PC-3 (cell line): ENCODE results near the gene C1S. TPM values are rescaled to one million over a fixed set of nuclear protein-coding genes. Genes with fewer than 3 reads are reported as not detected.
"Not testable (repeated sequence)": the region's sequence is repeated elsewhere in the genome, so short reads cannot be mapped to it uniquely, and the experiment has no call there.

Experiments
- ATAC-seq: fragments of 200-7000 bp; cut with Tn5 transposase; 2 replicates; pipeline ENCODE4 v1.9.1; 2020; ENCODE audit warnings: mild to moderate bottlenecking, moderate library complexity
- BruUV-seq: library from RNA; stranded (reverse); fragments of 400-500 nt; replicated peaks from 2 replicates; lab custom pipeline; 2021; lab: Mats Ljungman, UMichigan
- CTCF ChIA-PET: fragments of 300-600 bp; sonication (Branson Sonifier 250); formaldehyde crosslinking; loops from one replicate; lab custom pipeline; 2022; ENCODE audit warnings: antibody characterized with exemption; lab: Charles Lee
- POLR2A ChIA-PET: fragments of 300-600 bp; sonication (Branson Sonifier 250); formaldehyde crosslinking; loops from one replicate; lab custom pipeline; 2022; ENCODE audit warnings: antibody characterized with exemption; ENCODE audit not compliant: unreplicated experiment; lab: Charles Lee
- DNase-seq: peaks from one replicate; pipeline ENCODE4 v3.0.0-alpha.2; 2015
- H2AFZ ChIP-seq: fragments of 300-600 bp; sonication (generic); 2 replicates; pipeline ENCODE4 v1.6.0; 2016; ENCODE audit warnings: antibody characterized with exemption, low read length
- H3F3A ChIP-seq: fragments of 300-600 bp; sonication (generic); one replicate; pipeline ENCODE4 v1.6.0; 2017; ENCODE audit warnings: antibody characterized with exemption, low read length, control low read depth, mild to moderate bottlenecking; ENCODE audit not compliant: unreplicated experiment
- H3K27ac ChIP-seq: fragments of 300-600 bp; sonication (generic); 2 replicates; pipeline ENCODE4 v1.5.1; 2016; ENCODE audit warnings: mild to moderate bottlenecking, low read length
- H3K27me3 ChIP-seq: fragments of 300-600 bp; sonication (generic); 2 replicates; pipeline ENCODE4 v1.6.1; 2016; ENCODE audit warnings: low read length, mixed read lengths
- H3K36me3 ChIP-seq: fragments of 300-600 bp; sonication (generic); 2 replicates; pipeline ENCODE4 v1.6.1; 2016; ENCODE audit warnings: low read depth, mixed run types, low read length, mixed read lengths
- H3K4me1 ChIP-seq: fragments of 300-600 bp; sonication (generic); 2 replicates; pipeline ENCODE4 v1.5.1; 2016; ENCODE audit warnings: low read length; ENCODE audit not compliant: insufficient read depth
- H3K4me2 ChIP-seq: fragments of 300-600 bp; sonication (generic); 2 replicates; pipeline ENCODE4 v1.6.0; 2016; ENCODE audit warnings: low read length
- H3K4me3 ChIP-seq: fragments of 300-600 bp; sonication (generic); 2 replicates; pipeline ENCODE4 v1.5.1; 2016; ENCODE audit warnings: mild to moderate bottlenecking, low read length, mixed read lengths
- H3K79me2 ChIP-seq: fragments of 300-600 bp; sonication (generic); 2 replicates; pipeline ENCODE4 v1.6.1; 2017; ENCODE audit warnings: low read length, mixed read lengths
- H3K9ac ChIP-seq: fragments of 300-600 bp; sonication (generic); 2 replicates; pipeline ENCODE4 v1.6.0; 2016; ENCODE audit warnings: mild to moderate bottlenecking, low read length
- H3K9me2 ChIP-seq: fragments of 300-600 bp; sonication (generic); replicated peaks from 2 replicates; pipeline ENCODE4 v1.6.1; 2016; ENCODE audit warnings: mixed run types, low read length, mixed read lengths
- H3K9me3 ChIP-seq: fragments of 300-600 bp; sonication (generic); 2 replicates; pipeline ENCODE4 v1.6.1; 2016; ENCODE audit warnings: low read length, mixed read lengths
- H4K20me1 ChIP-seq: fragments of 300-600 bp; sonication (generic); 2 replicates; pipeline ENCODE4 v1.6.1; 2016; ENCODE audit warnings: low read length, mixed read lengths
- CTCF ChIP-seq: fragments of 300-600 bp; sonication (generic); conservative IDR thresholded peaks from 2 replicates; pipeline ENCODE4 v1.5.1; 2017; ENCODE audit warnings: antibody characterized with exemption, low read depth, mild to moderate bottlenecking, low read length
- EZH2 ChIP-seq: fragments of 300-600 bp; sonication (generic); IDR thresholded peaks from one replicate; pipeline ENCODE4 v1.6.1; 2017; ENCODE audit warnings: antibody characterized with exemption, mild to moderate bottlenecking, low read length; ENCODE audit not compliant: unreplicated experiment
- EZH2phosphoT487 ChIP-seq: fragments of 300-600 bp; sonication (generic); IDR thresholded peaks from 2 replicates; pipeline ENCODE4 v1.6.1; 2018; ENCODE audit warnings: mild to moderate bottlenecking, antibody characterized with exemption, low read length, borderline replicate concordance
- intact Hi-C: fragments of 100-400 bp; cut with micrococcal nuclease; formaldehyde crosslinking; loops from 2 replicates; pipeline ENCODE4 v1.9.0; 2023
- total RNA-seq: library from RNA; depleted of rRNA; stranded (reverse); fragments of >200 nt; gene quantifications from 2 replicates; pipeline ENCODE4 v1.2.3, GENCODE V29; 2014

Gene C1S
- total RNA-seq, 1 experiment from 2014 or later: 2.9 TPM

DNA sequence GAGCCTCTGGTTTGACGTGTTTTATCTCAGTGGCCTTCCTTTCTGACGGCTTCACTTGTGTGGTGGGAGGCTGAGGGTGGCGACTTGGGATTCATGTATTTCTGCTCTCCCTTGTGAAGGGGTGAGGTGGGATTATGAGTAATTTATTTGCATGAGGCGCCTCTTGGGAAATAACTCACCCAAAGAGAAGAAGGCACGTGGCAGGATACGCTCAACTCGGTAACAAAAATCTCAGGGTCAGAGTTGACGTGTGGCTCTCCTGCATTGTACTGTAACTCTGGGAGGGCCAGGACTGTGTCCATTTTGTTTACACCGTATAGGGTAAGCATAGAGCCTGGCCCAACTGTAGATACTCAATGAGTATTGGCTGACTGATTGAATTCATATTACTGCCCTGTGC lies 14.6 kb upstream of the C1S start:
- Histone ChIP-seq H3K4me3 (no peak overlapping the region), H3K27me3 (no peaks in the 10 kb centered on the region), H3K4me1 (no peaks in the 10 kb centered on the region), H3K9ac (no peak overlapping the region), H3K9me3 (no peaks in the 10 kb centered on the region), H3K4me2 (no peak overlapping the region), H3K27ac (no peak overlapping the region), H3K36me3 (no peaks in the 10 kb centered on the region), H3K79me2 (no peaks in the 10 kb centered on the region), H3K9me2 (no peaks in the 10 kb centered on the region), H4K20me1 (no peaks in the 10 kb centered on the region), H3F3A (no peaks in the 10 kb centered on the region), H2AFZ (no peak overlapping the region)
- BruUV-seq: no TSS peak
- DNase-seq (no peak), ATAC-seq (no peak)
- ChIA-PET CTCF (no interaction called here), POLR2A (no interaction called here)
- intact Hi-C loops: no loop called here
- TF ChIP-seq CTCF (no peak), EZH2 (no peak), EZH2phosphoT487 (no peak)

DNA sequence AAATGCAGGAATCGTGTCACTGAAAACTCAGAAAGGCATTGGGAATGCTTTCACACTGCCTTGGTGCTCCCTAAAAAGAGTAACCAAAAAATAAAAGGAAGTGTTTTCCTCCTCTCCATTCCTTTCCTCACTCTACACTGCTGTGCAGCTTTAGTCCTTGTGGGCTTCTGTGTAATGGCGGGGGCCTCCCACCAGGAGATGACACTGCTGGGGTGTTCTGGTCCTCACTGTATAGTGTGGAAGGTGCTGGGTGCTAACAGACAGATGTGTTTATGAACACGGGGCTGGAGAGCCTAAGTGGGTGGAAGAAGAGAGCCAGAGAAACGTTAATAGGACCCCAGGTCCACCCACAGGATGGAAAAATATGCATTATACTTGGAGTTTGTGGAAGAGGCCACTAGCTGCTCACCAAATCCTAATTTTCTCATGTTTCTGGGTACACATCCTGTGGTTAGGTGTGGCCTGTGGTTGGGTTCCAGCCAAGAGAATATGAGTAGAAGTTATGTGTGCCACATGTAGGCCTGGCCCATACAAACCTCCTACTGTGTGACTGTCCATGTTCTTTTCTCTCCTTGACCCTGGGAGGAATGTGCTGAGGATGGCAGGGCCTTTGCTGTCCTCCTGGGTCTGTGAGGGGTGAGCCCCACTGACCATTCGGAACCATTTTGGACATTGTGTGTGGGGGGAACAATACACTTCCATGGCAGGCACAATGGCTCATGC lies 14.0 kb upstream of the C1S start:
- H3K36me3 ChIP-seq: no peaks in the 10 kb centered on the region
- no peak overlapping the region for H3K4me3 ChIP-seq
- H3K9ac ChIP-seq: no peak overlapping the region
- H2AFZ ChIP-seq: no peak overlapping the region
- no peaks in the 10 kb centered on the region for H3K79me2 ChIP-seq
- ATAC-seq (no peak), DNase-seq (no peak)
- no peaks in the 10 kb centered on the region for H3K9me3 ChIP-seq
- no peaks in the 10 kb centered on the region for H4K20me1 ChIP-seq
- no peaks in the 10 kb centered on the region for H3F3A ChIP-seq
- BruUV-seq: no TSS peak
- H3K4me1 ChIP-seq: no peaks in the 10 kb centered on the region
- no peak overlapping the region for H3K4me2 ChIP-seq
- ChIA-PET POLR2A (no interaction called here), CTCF (no interaction called here)
- H3K27me3 ChIP-seq: no peaks in the 10 kb centered on the region
- no peaks in the 10 kb centered on the region for H3K9me2 ChIP-seq
- intact Hi-C loops: no loop called here
- no peak overlapping the region for H3K27ac ChIP-seq
- no peak for TF ChIP-seq EZH2
- TF ChIP-seq CTCF: no peak
- TF ChIP-seq EZH2phosphoT487: no peak

GRCh38 chr12:7047306-7047705 lies 13.2 kb upstream of the C1S start:
- POLR2A ChIA-PET: no interaction called here
- intact Hi-C loops: no loop called here

GRCh38 chr12:7049445-7049951 lies 11.0 kb upstream of the C1S start:
- H3K36me3 ChIP-seq, H4K20me1 ChIP-seq, H3K9me3 ChIP-seq, CTCF ChIA-PET, H3K4me1 ChIP-seq, H3K9me2 ChIP-seq, H3K4me3 ChIP-seq, H3K27ac ChIP-seq, ATAC-seq, H3K9ac ChIP-seq, DNase-seq, H3F3A ChIP-seq, BruUV-seq, H2AFZ ChIP-seq, H3K4me2 ChIP-seq, intact Hi-C loops, H3K79me2 ChIP-seq, POLR2A ChIA-PET: not testable (repeated sequence)
- H3K27me3 ChIP-seq: peaks cover 14% of the 10 kb centered on the region; the same call in 1 of the 2 replicates

More at GRCh38 chr12:7047306-7047705, 13.2 kb upstream of the C1S start:
- Histone ChIP-seq H3K36me3 (no peaks in the 10 kb centered on the region), H3K4me1 (no peaks in the 10 kb centered on the region), H3K79me2 (no peaks in the 10 kb centered on the region), H3K27me3 (peaks cover 1% of the 10 kb centered on the region; the same call in 1 of the 2 replicates), H3F3A (no peaks in the 10 kb centered on the region), H2AFZ (no peak overlapping the region), H3K27ac (no peak overlapping the region), H4K20me1 (no peaks in the 10 kb centered on the region), H3K9me3 (no peaks in the 10 kb centered on the region), H3K9me2 (no peaks in the 10 kb centered on the region), H3K9ac (no peak overlapping the region), H3K4me3 (no peak overlapping the region), H3K4me2 (no peak overlapping the region)
- no peak for TF ChIP-seq EZH2phosphoT487
- no peak for TF ChIP-seq EZH2
- TF ChIP-seq CTCF: no peak
- ATAC-seq (no peak), DNase-seq (no peak)
- CTCF ChIA-PET: no interaction called here
- BruUV-seq: no TSS peak
